ENCODE data around the gene VPS13D.

The VPS13D gene

DNA sequence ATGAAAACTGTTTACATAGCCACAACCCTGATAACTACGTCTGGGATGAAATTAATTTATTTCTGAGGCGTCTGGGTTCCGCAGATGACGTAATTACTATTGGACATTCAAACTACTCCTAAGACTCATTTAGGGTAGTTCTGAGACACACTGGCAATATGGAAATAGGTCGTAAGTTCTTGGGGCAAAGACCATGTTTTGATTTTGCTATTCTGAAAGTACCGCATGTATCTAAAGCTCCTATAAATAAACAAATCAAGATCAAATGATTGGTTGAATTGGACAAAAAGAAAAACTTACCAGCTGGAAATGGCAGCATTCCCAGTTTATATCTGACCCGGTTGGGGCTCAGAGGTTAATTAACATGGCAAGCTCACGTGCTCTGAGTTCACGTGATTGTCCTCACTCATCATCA is 313.9 kb downstream of the VPS13D start:
- DNase-seq = no peak

DNA sequence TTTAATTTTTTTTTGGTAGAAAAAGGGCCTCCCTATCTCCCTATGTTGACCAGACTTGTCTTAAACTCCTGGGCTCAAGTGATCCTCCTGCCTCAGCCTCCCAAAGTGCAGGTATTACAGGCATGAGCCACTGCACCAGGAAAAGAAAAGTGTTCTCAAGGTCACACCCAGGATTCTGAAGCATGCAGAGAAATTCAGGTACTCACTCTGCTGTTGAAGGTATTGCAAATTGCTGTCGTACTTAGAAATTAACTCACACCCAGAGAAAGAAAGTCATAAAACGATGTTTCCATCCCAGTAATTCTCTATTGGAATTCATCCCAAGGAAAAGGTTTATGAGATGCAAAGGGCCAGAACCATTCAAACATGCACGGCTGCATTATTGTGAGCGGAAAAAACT is 314.5 kb downstream of the VPS13D start:
- no peak for DNase-seq

GRCh38 chr1:12544992-12545391 is 315.2 kb downstream of the VPS13D start:
- no peak for DNase-seq

DNA sequence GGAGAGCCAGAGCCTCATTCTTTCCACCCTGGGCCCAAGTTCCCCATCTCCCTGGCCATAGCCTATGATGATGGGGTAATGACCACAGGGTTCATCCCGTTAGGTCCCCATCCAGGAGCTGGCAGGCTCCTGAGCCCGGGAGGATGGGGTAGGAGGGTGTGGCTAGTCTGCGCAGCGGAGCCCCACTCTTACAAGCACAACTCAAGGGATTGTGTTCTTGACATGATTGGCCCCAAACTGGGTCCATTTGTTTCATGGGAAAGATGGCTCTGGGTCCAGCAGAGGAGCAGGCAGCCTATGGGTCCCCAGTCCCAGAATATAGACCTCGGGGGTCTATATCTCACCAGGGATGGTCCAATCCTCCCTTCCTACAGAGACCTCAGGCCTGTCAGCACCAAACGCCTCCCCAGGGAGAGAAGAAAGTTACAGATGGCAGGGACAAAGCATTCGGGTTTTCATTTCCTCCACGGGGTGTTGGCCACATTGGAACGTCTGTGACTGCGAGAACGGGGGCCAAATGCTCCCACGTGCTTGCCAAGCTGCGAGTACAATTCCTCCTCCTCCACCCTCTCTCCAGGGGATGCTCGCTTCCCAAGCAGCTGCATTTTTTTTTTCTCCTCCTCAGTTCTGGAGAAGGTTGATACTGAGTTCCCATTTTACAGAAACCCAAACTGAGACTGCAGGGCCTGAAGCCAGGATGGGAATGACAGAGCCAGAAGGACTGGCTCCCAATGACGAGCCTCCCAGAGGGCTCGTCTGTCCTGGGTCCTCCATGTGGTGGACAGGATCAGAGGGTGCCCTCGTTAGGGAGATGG is 317.1 kb downstream of the VPS13D start:
- no peak for DNase-seq

GRCh38 chr1:12547586-12548225 is 317.9 kb downstream of the VPS13D start:
- no peak for DNase-seq

GRCh38 chr1:12548279-12548972 is 318.6 kb downstream of the VPS13D start:
- DNase-seq = no peak

DNA sequence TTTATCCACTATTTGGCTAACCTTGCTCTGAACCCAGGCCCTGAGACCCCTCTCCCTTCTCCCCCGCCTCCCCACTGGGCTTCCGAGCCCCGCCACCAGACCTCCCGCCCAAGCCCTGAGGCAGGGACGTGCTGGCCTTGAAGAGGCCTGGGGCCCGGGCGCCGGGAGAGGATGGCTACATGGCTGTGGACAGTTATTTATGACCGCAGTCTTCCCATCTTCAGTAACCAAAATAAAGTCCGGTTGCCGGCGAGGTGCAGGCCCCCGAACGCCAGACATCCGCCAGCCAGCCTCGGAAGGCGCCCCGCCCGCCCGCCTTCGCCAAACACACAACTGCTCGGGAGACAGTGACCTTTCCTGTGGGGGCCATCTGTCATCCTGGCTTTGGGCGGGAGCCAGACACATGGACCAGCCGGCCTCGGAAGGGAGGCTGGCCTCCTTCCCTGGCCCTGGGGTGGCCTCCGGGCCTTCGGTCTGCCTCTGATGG is 319.2 kb downstream of the VPS13D start:
- no peak for DNase-seq

GRCh38 chr1:12549460-12550349 is 319.9 kb downstream of the VPS13D start:
- no peak for DNase-seq

DNA sequence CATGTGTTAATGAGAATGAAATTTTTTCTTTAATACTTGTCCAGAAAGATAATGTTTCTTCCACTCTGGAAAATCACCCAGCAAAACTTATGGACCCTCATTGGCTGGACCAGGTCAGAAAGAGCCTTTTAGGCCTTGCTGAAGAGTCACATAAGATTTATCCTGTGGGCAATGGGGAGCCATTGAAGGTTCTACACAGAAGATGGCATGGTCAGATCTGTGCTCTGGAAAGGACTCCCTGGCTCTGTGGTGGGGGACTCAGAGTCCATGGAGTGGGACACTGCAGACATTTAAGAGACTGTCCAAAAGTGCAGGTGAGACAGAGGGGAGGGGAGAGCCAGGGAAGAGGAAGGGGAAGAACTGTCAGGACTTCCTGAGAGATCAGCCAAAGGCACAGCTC is 321.8 kb downstream of the VPS13D start:
- DNase-seq = no peak

GRCh38 chr1:12552111-12552888 is 322.5 kb downstream of the VPS13D start:
- no peak for DNase-seq

- no peak for DNase-seq
Measured at GRCh38 chr1:12552951-12553921, 323.4 kb downstream of the VPS13D start.

GRCh38 chr1:12553963-12554362 is 324.1 kb downstream of the VPS13D start:
- no peak for DNase-seq

- DNase-seq = no peak
Measured at GRCh38 chr1:12554521-12555305, 324.9 kb downstream of the VPS13D start.

- DNase-seq = no peak
Measured at GRCh38 chr1:12555411-12556367, 325.9 kb downstream of the VPS13D start.

- no peak for DNase-seq
Measured at GRCh38 chr1:12556368-12556930, 326.6 kb downstream of the VPS13D start.

DNA sequence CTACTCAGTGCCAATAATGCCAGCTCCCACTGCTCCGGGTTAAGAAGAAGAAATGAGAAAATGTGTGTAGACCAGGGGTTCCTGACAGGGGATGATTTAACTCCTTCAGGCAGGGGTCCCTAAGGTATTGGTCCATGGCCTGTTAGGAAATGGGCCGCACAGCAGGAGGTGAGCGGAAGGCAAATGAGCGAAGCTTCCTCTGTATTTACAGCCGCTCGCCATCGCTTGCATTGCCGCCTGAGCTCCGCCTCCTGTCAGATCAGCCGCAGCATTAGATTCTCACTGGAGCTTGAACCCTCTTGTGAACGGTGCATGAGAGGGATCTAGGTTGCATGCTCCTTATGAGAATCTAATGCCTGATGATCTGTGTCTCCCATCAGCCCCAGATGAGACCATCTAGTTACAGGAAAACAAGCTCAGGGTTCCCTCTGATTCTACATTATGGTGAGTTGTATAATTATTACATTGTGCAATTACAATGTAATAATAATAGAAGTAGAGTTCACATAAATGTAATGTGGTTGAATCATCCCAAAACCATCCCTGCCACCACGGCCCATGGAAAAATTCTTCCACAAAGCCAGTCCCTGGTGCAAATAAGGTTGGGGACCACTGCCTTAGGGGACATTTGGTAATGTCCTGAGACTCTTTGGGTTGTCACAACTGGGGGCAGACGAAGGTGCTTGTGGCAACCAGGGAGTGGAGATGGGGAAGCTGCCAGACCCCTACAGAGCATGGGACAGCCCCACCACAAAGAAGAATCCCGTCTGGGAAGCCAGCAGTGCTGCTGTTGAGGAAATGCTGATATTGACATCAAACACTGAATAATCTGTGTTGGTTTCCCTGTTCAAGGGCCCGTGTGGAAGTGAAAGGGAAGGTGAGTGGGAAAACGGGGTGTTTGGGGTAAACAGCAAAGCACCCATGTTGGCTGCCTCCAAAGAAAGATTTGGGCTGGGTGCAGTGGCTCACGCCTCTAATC is 327.4 kb downstream of the VPS13D start:
- DNase-seq = no peak

GRCh38 chr1:12561121-12561520 is 331.3 kb downstream of the VPS13D start:
- no peak for DNase-seq
